Activated CD4-positive, alpha-beta T cell treated with anti-CD3 and anti-CD28 coated beads, Interleukin-2, amount 10 ng/mL, durations not matched to agents 7 days and 5 days (primary cell): ENCODE data around the gene INKA2. TPM values are rescaled to one million over a fixed set of nuclear protein-coding genes. Genes with fewer than 3 reads are reported as not detected.

Source experiments
- CTCF ChIA-PET: fragments of 350-600 bp; sonication (Branson Sonifier 250); formaldehyde crosslinking; loops from one replicate; lab custom pipeline; 2021; ENCODE audit warnings: antibody characterized with exemption; lab: Charles Lee
- POLR2A ChIA-PET: fragments of 350-600 bp; sonication (Branson Sonifier 250); formaldehyde crosslinking; loops from one replicate; lab custom pipeline; 2021; ENCODE audit warnings: antibody characterized with exemption; lab: Charles Lee
- DNase-seq: peaks from one replicate; pipeline ENCODE4 v3.0.0-alpha.2; 2020
- H3K27ac Mint-ChIP-seq: one replicate; pipeline ENCODE4 v1.8.0; 2021; ENCODE audit warnings: mild to moderate bottlenecking, moderate library complexity, mixed read lengths
- H3K27me3 Mint-ChIP-seq: one replicate; pipeline ENCODE4 v1.8.0; 2021; ENCODE audit warnings: mixed read lengths
- H3K36me3 Mint-ChIP-seq: one replicate; pipeline ENCODE4 v1.8.0; 2021; ENCODE audit warnings: low read depth, mixed read lengths
- H3K4me1 Mint-ChIP-seq: one replicate; pipeline ENCODE4 v1.8.0; 2021; ENCODE audit warnings: mixed read lengths
- H3K4me3 Mint-ChIP-seq: one replicate; pipeline ENCODE4 v1.8.0; 2021; ENCODE audit warnings: mild to moderate bottlenecking, moderate library complexity, mixed read lengths
- H3K9me3 Mint-ChIP-seq: one replicate; pipeline ENCODE4 v1.8.0; 2021; ENCODE audit warnings: mixed read lengths
- total RNA-seq, 2 experiments: library from RNA; stranded (reverse); gene quantifications; one replicate each; pipeline ENCODE4 v1.2.3, GENCODE V29; 2021

INKA2 gene
- total RNA-seq, 2 experiments from 2014 or later, result 2.4 to 4.2 TPM

GRCh38 chr1:111736548-111737215, 2.5 kb downstream of the INKA2 start:
- peaks cover 27% of the 10 kb centered on the region for H3K4me1 Mint-ChIP-seq
- no peak for DNase-seq
- peaks cover 3% of the 10 kb centered on the region for H3K36me3 Mint-ChIP-seq
- CTCF ChIA-PET, result interaction anchor here (1.0 to 3.0 kb wide), 6 partner anchors 11 to 229 kb away, joined by 3 to 13 read pairs (median 4); no protein-coding TSS in a partner anchor
- no peak overlapping the region for H3K4me3 Mint-ChIP-seq
- no peaks in the 10 kb centered on the region for H3K9me3 Mint-ChIP-seq
- no peak overlapping the region for H3K27ac Mint-ChIP-seq
- POLR2A ChIA-PET, result no interaction called here
- H3K27me3 Mint-ChIP-seq, result peaks cover 22% of the 10 kb centered on the region

GRCh38 chr1:111735858-111736544, 3.2 kb downstream of the INKA2 start:
- Mint-ChIP-seq H3K4me3 (no peak overlapping the region), H3K27ac (no peak overlapping the region), H3K4me1 (peaks cover 27% of the 10 kb centered on the region), H3K36me3 (peaks cover 3% of the 10 kb centered on the region), H3K27me3 (peaks cover 16% of the 10 kb centered on the region), H3K9me3 (no peaks in the 10 kb centered on the region)
- ChIA-PET POLR2A (no interaction called here), CTCF (interaction anchor here (0.9 to 3.0 kb wide), 7 partner anchors 11 to 228 kb away, joined by 3 to 13 read pairs (median 5); no protein-coding TSS in a partner anchor)
- no peak for DNase-seq

GRCh38 chr1:111735321-111735720, 3.9 kb downstream of the INKA2 start:
- Mint-ChIP-seq H3K27ac (no peak overlapping the region), H3K4me3 (no peak overlapping the region), H3K36me3 (peaks cover 3% of the 10 kb centered on the region), H3K4me1 (peaks cover 22% of the 10 kb centered on the region), H3K9me3 (no peaks in the 10 kb centered on the region), H3K27me3 (peaks cover 9% of the 10 kb centered on the region)
- ChIA-PET POLR2A (no interaction called here), CTCF (interaction anchor here (0.9 to 1.2 kb wide), 2 partner anchors 12 to 20 kb away, joined by 6 to 9 read pairs; no protein-coding TSS in a partner anchor)
- no peak for DNase-seq

GRCh38 chr1:111734856-111735255, 4.3 kb downstream of the INKA2 start:
- Mint-ChIP-seq H3K27me3 (peaks cover 7% of the 10 kb centered on the region), H3K4me3 (no peak overlapping the region), H3K4me1 (peaks cover 20% of the 10 kb centered on the region), H3K36me3 (peaks cover 3% of the 10 kb centered on the region), H3K27ac (no peak overlapping the region), H3K9me3 (no peaks in the 10 kb centered on the region)
- ChIA-PET POLR2A (no interaction called here), CTCF (interaction anchor here (0.9 to 1.2 kb wide), 2 partner anchors 13 to 20 kb away, joined by 6 to 9 read pairs; no protein-coding TSS in a partner anchor)
- no peak for DNase-seq

- no peak overlapping the region for H3K27ac Mint-ChIP-seq
- H3K4me3 Mint-ChIP-seq, result no peak overlapping the region
- H3K27me3 Mint-ChIP-seq, result peaks cover 6% of the 10 kb centered on the region
- ChIA-PET CTCF (interaction anchor here (0.6 to 1.2 kb wide), 2 partner anchors 19 to 176 kb away, joined by 3 to 9 read pairs; no protein-coding TSS in a partner anchor), POLR2A (no interaction called here)
- no peak for DNase-seq
- peaks cover 19% of the 10 kb centered on the region for H3K4me1 Mint-ChIP-seq
- H3K9me3 Mint-ChIP-seq, result no peaks in the 10 kb centered on the region
- peaks cover 3% of the 10 kb centered on the region for H3K36me3 Mint-ChIP-seq
Observed at GRCh38 chr1:111734426-111734825, 4.8 kb downstream of the INKA2 start.

- Mint-ChIP-seq H3K9me3 (no peaks in the 10 kb centered on the region), H3K27me3 (peaks cover 6% of the 10 kb centered on the region), H3K4me1 (peaks cover 19% of the 10 kb centered on the region), H3K27ac (no peak overlapping the region), H3K4me3 (no peak overlapping the region), H3K36me3 (peaks cover 3% of the 10 kb centered on the region)
- DNase-seq, result no peak
- ChIA-PET POLR2A (no interaction called here), CTCF (interaction anchor here (0.6 to 1.2 kb wide), 2 partner anchors 19 to 176 kb away, joined by 3 to 9 read pairs; no protein-coding TSS in a partner anchor)
Observed at GRCh38 chr1:111733992-111734341, 5.2 kb downstream of the INKA2 start.

- H3K27me3 Mint-ChIP-seq, result peaks cover 3% of the 10 kb centered on the region
- CTCF ChIA-PET, result no interaction called here
- H3K4me3 Mint-ChIP-seq, result no peak overlapping the region
- no peak for DNase-seq
- peaks cover 16% of the 10 kb centered on the region for H3K4me1 Mint-ChIP-seq
- no peaks in the 10 kb centered on the region for H3K9me3 Mint-ChIP-seq
- no peak overlapping the region for H3K27ac Mint-ChIP-seq
- peaks cover 2% of the 10 kb centered on the region for H3K36me3 Mint-ChIP-seq
- POLR2A ChIA-PET, result no interaction called here
Observed at GRCh38 chr1:111733183-111733991, 5.8 kb downstream of the INKA2 start.

- H3K27ac Mint-ChIP-seq, result no peak overlapping the region
- H3K9me3 Mint-ChIP-seq, result no peaks in the 10 kb centered on the region
- no peak overlapping the region for H3K4me3 Mint-ChIP-seq
- H3K4me1 Mint-ChIP-seq, result peaks cover 11% of the 10 kb centered on the region
- ChIA-PET POLR2A (no interaction called here), CTCF (no interaction called here)
- peaks cover 3% of the 10 kb centered on the region for H3K27me3 Mint-ChIP-seq
- peaks cover 2% of the 10 kb centered on the region for H3K36me3 Mint-ChIP-seq
- DNase-seq, result no peak
Observed at GRCh38 chr1:111732718-111733117, 6.5 kb downstream of the INKA2 start.

- ChIA-PET CTCF (interaction anchor here (1.0 to 1.1 kb wide), 2 partner anchors 17 to 23 kb away, joined by 6 read pairs; no protein-coding TSS in a partner anchor), POLR2A (no interaction called here)
- no peak for DNase-seq
- Mint-ChIP-seq H3K27ac (no peak overlapping the region), H3K9me3 (no peaks in the 10 kb centered on the region), H3K27me3 (peaks cover 3% of the 10 kb centered on the region), H3K4me1 (peaks cover 5% of the 10 kb centered on the region), H3K36me3 (no peaks in the 10 kb centered on the region), H3K4me3 (no peak overlapping the region)
Observed at GRCh38 chr1:111731956-111732355, 7.2 kb downstream of the INKA2 start.

GRCh38 chr1:111730706-111731105, 8.5 kb downstream of the INKA2 start:
- ChIA-PET CTCF (interaction anchor here (0.6 kb wide), 1 partner anchor 98 kb away, joined by 3 read pairs; no protein-coding TSS in a partner anchor), POLR2A (no interaction called here)
- no peak for DNase-seq
- Mint-ChIP-seq H3K4me1 (peaks cover 5% of the 10 kb centered on the region), H3K4me3 (no peak overlapping the region), H3K27ac (no peak overlapping the region), H3K27me3 (peaks cover 3% of the 10 kb centered on the region), H3K36me3 (no peaks in the 10 kb centered on the region), H3K9me3 (no peaks in the 10 kb centered on the region)

GRCh38 chr1:111729946-111730681, 9.1 kb downstream of the INKA2 start:
- H3K4me3 Mint-ChIP-seq, result no peak overlapping the region
- H3K4me1 Mint-ChIP-seq, result peaks cover 5% of the 10 kb centered on the region
- ChIA-PET CTCF (no interaction called here), POLR2A (no interaction called here)
- no peaks in the 10 kb centered on the region for H3K9me3 Mint-ChIP-seq
- DNase-seq, result no peak
- peaks cover 3% of the 10 kb centered on the region for H3K27me3 Mint-ChIP-seq
- no peaks in the 10 kb centered on the region for H3K36me3 Mint-ChIP-seq
- H3K27ac Mint-ChIP-seq, result no peak overlapping the region
